ENCODE data around the gene PDE4B. TPM values are rescaled to one million over a fixed set of nuclear protein-coding genes. Genes with fewer than 3 reads are reported as not detected.

The PDE4B gene
- total RNA-seq, 1 donor from 2014 or later: 7.2 TPM

DNA sequence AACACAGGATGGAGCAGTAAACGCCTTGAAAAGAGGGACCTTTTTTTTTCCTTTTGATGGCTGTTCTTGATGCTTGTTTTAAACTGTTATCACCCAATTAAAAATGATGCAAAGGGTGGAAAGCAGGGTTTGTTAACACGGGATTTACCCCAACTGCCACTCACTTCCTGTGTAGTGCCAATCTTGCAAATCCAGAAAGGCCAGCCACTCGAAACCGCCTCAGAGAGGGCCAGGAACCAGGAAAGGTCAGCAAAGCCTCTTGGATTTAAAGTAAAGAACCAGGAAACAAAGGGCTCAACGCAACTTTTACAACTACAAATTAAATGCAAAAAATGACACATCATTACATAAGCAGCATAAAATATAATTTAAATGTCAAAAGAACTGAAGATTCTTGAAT is 347.4 kb downstream of the PDE4B start:
- TF ChIP-seq, protein P1, sequence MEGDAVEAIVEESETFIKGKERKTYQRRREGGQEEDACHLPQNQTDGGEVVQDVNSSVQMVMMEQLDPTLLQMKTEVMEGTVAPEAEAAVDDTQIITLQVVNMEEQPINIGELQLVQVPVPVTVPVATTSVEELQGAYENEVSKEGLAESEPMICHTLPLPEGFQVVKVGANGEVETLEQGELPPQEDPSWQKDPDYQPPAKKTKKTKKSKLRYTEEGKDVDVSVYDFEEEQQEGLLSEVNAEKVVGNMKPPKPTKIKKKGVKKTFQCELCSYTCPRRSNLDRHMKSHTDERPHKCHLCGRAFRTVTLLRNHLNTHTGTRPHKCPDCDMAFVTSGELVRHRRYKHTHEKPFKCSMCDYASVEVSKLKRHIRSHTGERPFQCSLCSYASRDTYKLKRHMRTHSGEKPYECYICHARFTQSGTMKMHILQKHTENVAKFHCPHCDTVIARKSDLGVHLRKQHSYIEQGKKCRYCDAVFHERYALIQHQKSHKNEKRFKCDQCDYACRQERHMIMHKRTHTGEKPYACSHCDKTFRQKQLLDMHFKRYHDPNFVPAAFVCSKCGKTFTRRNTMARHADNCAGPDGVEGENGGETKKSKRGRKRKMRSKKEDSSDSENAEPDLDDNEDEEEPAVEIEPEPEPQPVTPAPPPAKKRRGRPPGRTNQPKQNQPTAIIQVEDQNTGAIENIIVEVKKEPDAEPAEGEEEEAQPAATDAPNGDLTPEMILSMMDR (IDR thresholded peaks at IDR 0.05; ENCODE audit: partially characterized antibody, unreplicated experiment): no peak
- Mint-ChIP-seq H3K36me3 (ENCODE audit: unreplicated experiment) (no peaks in the 10 kb centered on the region), H3K9me3 (ENCODE audit: unreplicated experiment) (no peaks in the 10 kb centered on the region), H3K27me3 (ENCODE audit: unreplicated experiment) (no peaks in the 10 kb centered on the region), H3K4me1 (ENCODE audit: low read depth, unreplicated experiment) (peaks cover 10% of the 10 kb centered on the region), H3K4me3 (ENCODE audit: unreplicated experiment) (no peak overlapping the region), H3K27ac (ENCODE audit: unreplicated experiment) (no peak overlapping the region)
- no peak for DNase-seq

DNA sequence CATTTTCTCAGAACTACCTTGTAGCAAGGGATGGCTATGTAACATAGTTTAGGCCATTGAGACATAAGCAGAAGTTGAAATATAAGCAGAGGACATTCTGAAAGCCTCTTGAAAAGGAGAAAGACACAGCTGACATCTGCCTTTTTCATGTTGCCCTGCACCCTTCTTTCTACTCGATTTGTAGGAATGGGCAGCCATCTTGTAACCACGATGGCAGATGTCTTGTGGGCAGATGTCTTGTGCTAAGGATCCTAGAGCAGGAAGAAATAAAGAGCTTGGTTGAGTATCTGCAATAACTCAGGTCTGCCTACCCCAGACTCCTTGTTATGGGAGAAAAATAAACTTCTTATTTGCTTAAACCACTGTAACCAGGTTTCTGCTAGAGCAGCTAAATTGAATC is 351.0 kb downstream of the PDE4B start:
- no peaks in the 10 kb centered on the region for H3K36me3 Mint-ChIP-seq (ENCODE audit: unreplicated experiment)
- no peak overlapping the region for H3K4me3 Mint-ChIP-seq (ENCODE audit: unreplicated experiment)
- no peak for DNase-seq
- H3K9me3 Mint-ChIP-seq (ENCODE audit: unreplicated experiment): no peaks in the 10 kb centered on the region
- TF ChIP-seq, protein P1 (IDR thresholded peaks at IDR 0.05; ENCODE audit: partially characterized antibody, unreplicated experiment): no peak
- H3K27me3 Mint-ChIP-seq (ENCODE audit: unreplicated experiment): no peaks in the 10 kb centered on the region
- H3K4me1 Mint-ChIP-seq (ENCODE audit: low read depth, unreplicated experiment): peaks cover 10% of the 10 kb centered on the region
- H3K27ac Mint-ChIP-seq (ENCODE audit: unreplicated experiment): no peak overlapping the region

DNA sequence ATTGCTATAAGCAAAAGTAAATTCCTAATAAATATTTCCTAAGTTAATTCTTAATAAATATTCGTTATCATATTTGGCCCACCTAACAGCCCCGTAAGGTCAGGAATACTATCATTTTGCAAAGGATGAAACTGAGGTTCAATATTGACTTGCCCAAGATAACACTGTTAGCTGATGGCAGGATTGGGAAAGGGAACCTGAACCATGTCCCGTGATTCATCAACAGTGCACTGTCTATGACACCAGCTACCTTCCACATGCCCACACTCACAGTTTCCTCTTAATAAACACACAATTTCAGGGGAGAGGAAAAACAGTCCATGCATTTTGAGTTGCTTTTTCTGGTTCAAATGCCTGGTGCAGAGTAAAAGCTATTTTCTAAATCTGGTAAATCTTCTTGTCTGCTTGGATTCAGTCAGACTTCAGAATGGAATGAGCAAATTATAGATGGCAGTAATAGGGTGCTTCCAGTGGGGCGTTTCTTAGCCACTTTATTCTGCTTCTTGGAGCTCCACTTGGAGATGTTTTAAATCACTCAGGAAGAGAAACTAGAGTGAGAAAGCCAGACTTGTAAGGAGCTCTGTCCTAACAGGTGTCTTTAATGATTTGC is 354.6 kb downstream of the PDE4B start:
- no peaks in the 10 kb centered on the region for H3K27me3 Mint-ChIP-seq (ENCODE audit: unreplicated experiment)
- H3K27ac Mint-ChIP-seq (ENCODE audit: unreplicated experiment): no peak overlapping the region
- no peak for DNase-seq
- no peaks in the 10 kb centered on the region for H3K36me3 Mint-ChIP-seq (ENCODE audit: unreplicated experiment)
- H3K4me1 Mint-ChIP-seq (ENCODE audit: low read depth, unreplicated experiment): peaks cover 10% of the 10 kb centered on the region
- H3K4me3 Mint-ChIP-seq (ENCODE audit: unreplicated experiment): no peak overlapping the region
- TF ChIP-seq, protein P1 (IDR thresholded peaks at IDR 0.05; ENCODE audit: partially characterized antibody, unreplicated experiment): no peak
- H3K9me3 Mint-ChIP-seq (ENCODE audit: unreplicated experiment): no peaks in the 10 kb centered on the region

DNA sequence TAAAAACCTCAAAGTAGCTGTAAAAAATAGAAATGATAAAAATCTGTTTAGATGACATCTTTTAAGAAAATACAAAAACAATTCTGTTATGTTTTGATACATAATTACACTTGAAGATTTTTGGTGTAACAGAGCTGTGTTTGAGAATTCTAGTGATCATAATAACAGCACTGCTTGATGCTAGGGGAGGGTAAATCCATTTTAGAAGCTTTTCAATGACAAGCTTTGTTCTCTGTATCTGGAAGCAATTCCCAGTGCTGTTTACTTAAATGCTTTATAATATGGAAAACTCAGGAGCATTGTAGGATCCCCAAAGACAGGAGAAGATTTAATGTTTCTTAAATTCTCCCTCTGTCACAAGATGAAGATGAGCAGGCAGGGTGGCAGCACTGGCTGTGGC is 359.3 kb downstream of the PDE4B start:
- H3K4me1 Mint-ChIP-seq (ENCODE audit: low read depth, unreplicated experiment): no peaks in the 10 kb centered on the region
- no peaks in the 10 kb centered on the region for H3K27me3 Mint-ChIP-seq (ENCODE audit: unreplicated experiment)

DNA sequence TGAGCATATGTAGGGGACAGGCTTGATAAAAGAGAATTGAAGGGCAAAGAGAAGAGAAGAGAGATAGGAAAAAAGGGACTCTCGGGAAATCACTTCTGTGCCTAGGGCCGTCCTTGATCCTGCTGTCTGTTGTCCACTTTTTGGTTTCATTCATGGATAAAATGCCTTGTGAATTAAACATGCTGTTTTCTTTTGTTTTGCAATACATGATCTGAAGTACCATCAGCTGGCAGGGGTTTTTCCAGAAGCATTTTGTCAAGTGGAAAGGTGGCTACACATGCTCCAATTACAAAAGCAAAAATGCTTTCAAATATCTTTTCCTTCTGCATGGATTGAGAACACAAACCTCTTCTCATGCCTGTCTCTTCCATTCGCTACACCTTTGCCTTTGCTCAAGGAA is 361.7 kb downstream of the PDE4B start:
- no peak for DNase-seq
- Mint-ChIP-seq H3K27me3 (ENCODE audit: unreplicated experiment) (no peaks in the 10 kb centered on the region), H3K9me3 (ENCODE audit: unreplicated experiment) (no peaks in the 10 kb centered on the region), H3K36me3 (ENCODE audit: unreplicated experiment) (no peaks in the 10 kb centered on the region), H3K4me3 (ENCODE audit: unreplicated experiment) (no peak overlapping the region), H3K4me1 (ENCODE audit: low read depth, unreplicated experiment) (no peaks in the 10 kb centered on the region), H3K27ac (ENCODE audit: unreplicated experiment) (no peak overlapping the region)
- TF ChIP-seq, protein P1 (IDR thresholded peaks at IDR 0.05; ENCODE audit: partially characterized antibody, unreplicated experiment): no peak

More for the DNA sequence above, 359.3 kb downstream of the PDE4B start:
- no peak overlapping the region for H3K4me3 Mint-ChIP-seq (ENCODE audit: unreplicated experiment)
- no peaks in the 10 kb centered on the region for H3K9me3 Mint-ChIP-seq (ENCODE audit: unreplicated experiment)
- no peak overlapping the region for H3K27ac Mint-ChIP-seq (ENCODE audit: unreplicated experiment)
- H3K36me3 Mint-ChIP-seq (ENCODE audit: unreplicated experiment): no peaks in the 10 kb centered on the region
- TF ChIP-seq, protein P1 (IDR thresholded peaks at IDR 0.05; ENCODE audit: partially characterized antibody, unreplicated experiment): no peak
- DNase-seq: no peak

Data from glutamatergic neuron (in vitro differentiated cells).